Measurements from ENCODE around the gene ESRRA.
A peak's percentile ranks its signal among the peaks of the same experiment; 100 is the strongest.
"Not testable (repeated sequence)": the region's sequence is repeated elsewhere in the genome, so short reads cannot be mapped to it uniquely, and the experiment has no call there.

The ESRRA gene

DNA sequence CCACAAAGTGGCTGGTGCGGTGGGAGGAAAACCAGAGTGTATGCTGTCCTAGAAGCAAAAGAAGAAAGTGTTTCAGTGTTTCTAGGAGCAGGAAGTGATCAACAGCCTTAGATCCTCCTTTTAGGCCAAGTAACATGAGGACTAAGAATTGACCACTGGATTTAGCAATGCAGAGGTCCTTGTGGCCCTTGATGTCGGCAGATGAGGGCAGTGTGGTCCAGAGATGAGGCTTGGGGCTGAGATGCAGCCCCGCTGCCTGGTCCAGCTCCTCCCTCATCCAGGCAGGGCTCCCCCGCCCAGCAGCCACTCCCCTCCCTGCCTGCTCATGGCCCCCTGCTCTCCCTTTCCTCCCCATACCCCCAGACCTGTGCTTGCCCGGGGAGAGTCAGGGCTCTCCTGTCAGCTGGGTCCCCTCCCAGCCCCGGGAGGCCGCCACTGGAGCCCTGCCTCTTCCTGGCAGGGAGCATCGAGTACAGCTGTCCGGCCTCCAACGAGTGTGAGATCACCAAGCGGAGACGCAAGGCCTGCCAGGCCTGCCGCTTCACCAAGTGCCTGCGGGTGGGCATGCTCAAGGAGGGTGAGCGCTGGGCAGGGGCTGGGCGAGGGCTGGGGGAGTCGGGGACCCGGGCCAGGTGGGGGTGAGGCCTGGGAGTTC is 8.3 kb downstream of the ESRRA start:
- DNase-seq (ENCODE audit: low read depth), result no peak

DNA sequence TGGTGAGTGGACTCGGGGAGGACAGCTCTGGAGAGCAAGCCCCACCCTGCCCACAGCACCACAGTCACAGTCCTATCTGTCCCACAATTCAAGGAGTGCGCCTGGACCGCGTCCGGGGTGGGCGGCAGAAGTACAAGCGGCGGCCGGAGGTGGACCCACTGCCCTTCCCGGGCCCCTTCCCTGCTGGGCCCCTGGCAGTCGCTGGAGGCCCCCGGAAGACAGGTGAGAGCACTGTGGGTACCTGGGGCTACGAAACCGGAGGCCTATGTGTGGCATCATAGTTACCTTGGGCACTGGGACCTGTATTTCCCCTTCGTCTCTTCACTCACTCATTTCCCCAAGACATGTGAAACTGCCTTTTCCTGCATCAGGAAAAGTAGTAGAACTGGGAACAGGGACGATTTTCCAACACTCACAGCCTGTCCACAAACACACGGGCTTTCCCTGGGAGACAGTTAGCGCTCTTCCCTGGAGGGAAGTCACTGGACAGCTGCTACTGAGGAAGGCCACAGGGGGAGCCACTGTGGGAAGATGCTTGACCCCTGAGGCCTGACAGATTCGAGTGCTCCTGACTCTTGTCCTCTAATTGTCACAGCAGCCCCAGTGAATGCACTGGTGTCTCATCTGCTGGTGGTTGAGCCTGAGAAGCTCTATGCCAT is 9.0 kb downstream of the ESRRA start:
- no peak for DNase-seq (ENCODE audit: low read depth)

DNA sequence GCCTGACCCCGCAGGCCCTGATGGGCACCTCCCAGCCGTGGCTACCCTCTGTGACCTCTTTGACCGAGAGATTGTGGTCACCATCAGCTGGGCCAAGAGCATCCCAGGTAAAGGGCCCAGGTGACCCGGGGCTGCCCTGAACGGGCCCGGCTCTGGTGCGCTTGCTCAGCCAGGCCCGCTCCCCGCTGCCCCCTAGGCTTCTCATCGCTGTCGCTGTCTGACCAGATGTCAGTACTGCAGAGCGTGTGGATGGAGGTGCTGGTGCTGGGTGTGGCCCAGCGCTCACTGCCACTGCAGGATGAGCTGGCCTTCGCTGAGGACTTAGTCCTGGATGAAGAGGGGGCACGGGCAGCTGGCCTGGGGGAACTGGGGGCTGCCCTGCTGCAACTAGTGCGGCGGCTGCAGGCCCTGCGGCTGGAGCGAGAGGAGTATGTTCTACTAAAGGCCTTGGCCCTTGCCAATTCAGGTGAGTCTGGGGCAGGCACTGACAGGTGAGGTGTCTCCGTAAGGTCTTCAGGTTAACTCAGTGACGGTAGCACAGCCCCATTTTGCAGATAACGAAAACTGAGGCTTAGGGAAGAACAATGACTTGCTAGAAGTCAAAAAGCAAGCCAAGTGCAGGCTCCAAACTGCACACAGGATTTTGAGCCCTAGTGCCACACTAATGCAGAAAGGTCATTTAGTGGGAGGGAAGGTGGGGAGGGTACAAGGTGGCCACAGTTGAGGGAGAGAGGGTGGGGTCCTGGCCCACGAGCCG is 9.7 kb downstream of the ESRRA start:
- no peak for DNase-seq (ENCODE audit: low read depth)

- not testable (repeated sequence) for DNase-seq (ENCODE audit: low read depth)
Observed at GRCh38 chr11:64315667-64316526, 10.6 kb downstream of the ESRRA start.

GRCh38 chr11:64316672-64317324 is 11.5 kb downstream of the ESRRA start:
- peak; percentile 43 for DNase-seq (ENCODE audit: low read depth)

DNA sequence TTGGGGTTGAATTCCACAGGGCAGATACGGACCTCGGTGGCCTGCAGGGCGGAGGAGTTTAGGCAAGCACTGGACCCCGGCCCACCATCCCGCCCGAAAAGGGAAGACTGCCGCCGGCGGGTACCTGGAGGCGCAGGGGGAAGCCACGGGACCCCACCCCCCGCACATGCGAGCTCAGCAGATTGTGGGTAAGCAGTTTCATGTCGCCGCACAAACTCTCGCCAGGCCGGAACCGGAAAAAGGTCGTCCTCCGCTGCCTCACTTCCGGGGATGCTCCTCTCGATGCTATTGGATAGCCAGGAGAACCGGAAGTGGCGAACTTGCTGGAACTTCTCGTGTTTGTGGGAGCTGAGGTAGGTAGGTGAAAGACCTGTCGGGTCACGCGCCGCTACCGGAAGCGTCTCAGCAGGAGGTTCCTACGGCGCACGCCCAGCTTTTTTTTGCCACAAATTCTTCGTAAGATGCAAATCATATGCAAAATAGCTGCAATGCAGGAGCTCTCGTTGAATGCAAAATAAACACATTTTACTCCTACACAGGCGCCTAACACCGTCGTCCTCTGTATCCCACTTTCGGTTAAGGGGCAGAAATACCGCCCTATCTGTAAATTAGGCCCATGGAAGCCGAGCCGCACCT is 12.1 kb downstream of the ESRRA start, which contains the start of gene TRMT112:
Gene TRMT112, minus strand, starts transcription at position 235 of the 636 bp plus-strand sequence. Its CDS starts 33 bp downstream, at position 202.
- DNase-seq (ENCODE audit: low read depth), result peak; percentile 96

GRCh38 chr11:64317961-64318765 is 12.8 kb downstream of the ESRRA start, which contains the start of gene PRDX5:
TSS of gene PRDX5 (plus strand) at chr11:64318121. CDS start at chr11:64318216, 95 bp downstream.
- DNase-seq (ENCODE audit: low read depth), result peak; percentile 91

DNA sequence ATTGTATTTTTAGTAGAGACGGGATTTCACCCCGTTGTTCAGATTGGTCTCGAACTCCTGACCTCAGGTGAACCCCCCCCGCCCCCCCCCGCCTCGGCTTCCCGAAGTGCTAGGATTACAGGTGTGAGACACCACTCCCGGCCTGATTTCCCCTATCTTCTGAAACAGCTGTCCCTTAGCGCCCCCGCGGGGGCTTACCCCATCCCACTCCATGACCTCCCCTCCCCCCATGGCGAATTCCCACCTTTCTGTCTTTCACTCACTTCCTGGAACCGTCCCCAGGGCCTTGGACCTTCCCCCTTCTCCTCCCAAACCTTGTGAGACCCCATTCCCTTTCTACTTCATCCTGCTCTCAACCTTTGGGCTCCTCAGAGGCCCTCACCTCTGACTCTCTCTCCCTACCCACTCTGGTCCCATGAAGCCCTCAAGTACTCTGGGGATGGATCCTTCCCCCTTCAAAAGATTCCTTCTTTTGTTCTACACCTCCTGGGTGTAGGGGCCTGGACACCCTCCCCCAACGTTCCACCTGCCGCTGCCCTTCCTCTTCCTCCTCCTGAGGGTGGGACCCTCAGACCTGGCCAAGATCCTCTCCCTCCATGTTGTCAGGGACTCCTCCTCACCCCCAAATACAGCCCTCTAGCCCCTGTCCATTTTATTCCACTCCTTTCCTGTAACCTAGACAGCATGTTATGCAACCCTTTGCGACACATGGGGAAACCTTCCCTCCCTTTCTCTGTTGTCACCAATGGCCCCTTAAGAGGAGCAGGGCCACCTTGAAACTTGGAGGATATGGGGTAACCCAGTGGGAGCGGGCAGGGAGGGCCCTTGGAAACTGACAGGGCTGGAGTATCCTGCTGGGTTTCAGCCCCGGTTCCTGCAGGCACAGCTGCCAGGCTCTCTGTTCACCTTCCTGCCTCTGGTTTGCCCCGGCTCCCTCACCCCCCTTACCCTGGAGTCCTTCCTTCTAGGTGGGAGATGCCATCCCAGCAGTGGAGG is 13.7 kb downstream of the ESRRA start:
- no peak for DNase-seq (ENCODE audit: low read depth)

GRCh38 chr11:64320556-64320955 is 15.2 kb downstream of the ESRRA start:
- DNase-seq (ENCODE audit: low read depth), result no peak

DNA sequence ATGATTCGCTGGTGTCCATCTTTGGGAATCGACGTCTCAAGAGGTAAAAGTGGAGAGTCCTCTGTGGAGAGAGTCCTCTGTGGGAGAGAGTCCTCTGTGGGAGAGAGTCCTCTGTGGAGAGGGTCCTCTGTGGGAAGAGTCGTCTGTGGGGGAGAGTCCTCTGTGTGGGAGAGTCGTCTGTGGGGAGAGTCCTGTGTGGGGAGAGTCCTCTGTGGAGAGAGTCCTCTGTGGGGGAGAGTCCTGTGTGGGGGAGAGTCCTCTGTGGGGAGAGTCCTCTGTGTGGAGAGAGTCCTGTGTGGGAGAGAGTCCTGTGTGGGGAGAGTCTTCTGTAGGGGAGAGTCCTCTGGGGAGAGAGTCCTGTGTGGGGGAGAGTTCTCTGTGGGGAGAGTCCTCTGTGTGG is 15.7 kb downstream of the ESRRA start:
- DNase-seq (ENCODE audit: low read depth), result no peak

GRCh38 chr11:64321533-64321932 is 16.2 kb downstream of the ESRRA start:
- no peak for DNase-seq (ENCODE audit: low read depth)

GRCh38 chr11:64322925-64323260 is 17.6 kb downstream of the ESRRA start:
- DNase-seq (ENCODE audit: low read depth), result no peak

DNA sequence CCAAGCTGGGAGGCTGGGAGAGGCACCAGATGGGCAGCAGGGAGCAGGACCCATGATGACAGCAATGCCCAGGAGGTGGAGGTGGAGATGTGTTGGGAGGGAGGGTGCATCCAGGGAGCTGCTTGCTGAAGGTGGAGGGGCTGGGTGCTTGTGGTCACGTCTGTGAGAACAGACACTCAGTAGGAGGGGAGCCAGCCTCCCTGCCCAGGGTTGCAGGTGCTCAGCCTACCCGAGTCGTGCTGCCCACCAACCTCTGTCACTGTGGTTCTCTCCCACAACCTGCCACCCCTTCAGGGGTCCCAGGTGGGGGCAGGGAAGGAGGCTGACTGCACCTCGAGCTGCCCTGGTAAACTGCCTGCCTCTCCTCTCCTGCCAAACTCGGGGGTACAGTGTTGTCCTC is 18.0 kb downstream of the ESRRA start:
- DNase-seq (ENCODE audit: low read depth), result no peak

DNA sequence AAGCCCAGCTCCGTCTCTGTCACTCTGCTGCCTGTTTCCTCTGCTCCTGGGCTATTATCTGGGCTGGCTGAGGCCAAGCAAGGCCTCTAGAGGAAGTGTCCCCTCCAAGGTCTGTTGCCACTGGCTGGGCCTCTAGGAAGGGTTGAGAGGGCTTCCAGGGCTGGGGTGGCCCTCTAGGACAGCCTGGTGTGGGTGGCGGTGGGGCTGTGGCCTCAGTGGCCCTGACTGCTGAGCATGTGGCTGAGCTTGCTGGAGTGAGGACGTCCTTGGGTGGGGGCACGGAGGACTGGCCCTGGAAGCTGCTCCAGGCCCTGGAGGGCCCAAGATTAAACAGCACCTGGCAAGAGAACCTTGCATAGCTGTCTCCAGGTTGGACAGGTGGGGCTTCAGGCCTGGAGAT is 18.7 kb downstream of the ESRRA start:
- DNase-seq (ENCODE audit: low read depth), result not testable (repeated sequence)

DNA sequence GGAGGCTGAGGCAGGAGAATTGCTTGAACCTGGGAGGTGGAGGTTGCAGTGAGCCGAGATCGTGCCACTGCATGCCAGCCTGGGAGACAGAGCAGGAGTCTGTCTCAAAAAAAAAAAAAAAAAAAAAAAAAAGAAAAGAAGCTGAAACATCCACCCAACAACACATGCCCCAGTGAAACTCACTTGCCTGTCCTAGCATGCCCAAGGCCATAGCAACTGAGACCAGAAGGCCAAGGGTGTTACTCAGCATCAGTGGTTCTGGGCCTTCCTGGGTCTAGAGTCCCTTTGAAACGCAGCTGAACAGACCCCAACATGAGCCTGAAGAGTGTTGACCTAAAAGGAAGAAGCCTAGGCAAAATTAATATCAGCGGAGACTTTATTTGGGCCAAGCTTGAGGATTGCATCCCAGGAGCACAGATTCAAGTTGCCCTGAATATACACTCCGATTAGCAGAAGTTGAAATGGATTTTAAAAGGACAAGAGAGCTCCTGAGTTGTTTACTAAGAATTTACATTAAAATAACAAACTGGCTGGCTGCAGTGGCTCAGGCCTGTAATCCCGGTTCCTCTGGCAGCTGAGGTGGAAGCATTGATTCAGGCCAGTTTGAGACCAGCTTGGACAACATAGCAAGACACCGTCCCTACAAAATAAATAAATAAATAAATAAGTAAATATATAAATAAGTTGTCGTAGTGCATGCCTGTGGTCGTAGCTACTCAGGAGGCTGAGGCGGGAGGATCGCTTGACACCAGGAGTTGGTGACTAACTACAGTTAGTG is 19.6 kb downstream of the ESRRA start:
- no peak for DNase-seq (ENCODE audit: low read depth)

GRCh38 chr11:64327375-64327774 is 22.1 kb downstream of the ESRRA start:
- DNase-seq (ENCODE audit: low read depth), result no peak

DNA sequence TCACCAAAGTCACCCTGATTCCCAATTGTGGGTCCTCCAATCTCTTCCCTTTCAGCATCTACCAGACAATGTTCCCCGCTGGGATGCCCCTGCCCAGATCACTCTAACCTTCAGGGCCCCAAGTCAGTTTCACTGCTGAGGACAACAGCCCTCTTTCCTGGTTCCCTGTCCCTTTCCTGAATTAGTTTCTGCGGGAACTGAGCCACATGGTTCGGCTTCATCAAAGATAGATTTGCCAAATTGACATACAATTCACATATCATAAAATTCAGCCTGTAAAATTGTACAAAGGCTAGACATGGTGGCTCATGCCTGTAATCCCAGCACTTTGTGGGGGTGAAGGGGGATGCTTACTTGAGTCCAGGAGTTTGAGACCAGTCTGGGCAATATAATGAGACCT is 22.7 kb downstream of the ESRRA start:
- no peak for DNase-seq (ENCODE audit: low read depth)

GRCh38 chr11:64330888-64331287 is 25.6 kb downstream of the ESRRA start:
- DNase-seq (ENCODE audit: low read depth), result no peak
